SK-N-SH treated with all-trans-retinoic acid at 6 μM for 48 hours (cell line): ENCODE measurements around the gene FOXL3.

ENCODE experiments used
- ARNTL ChIP-seq: fragments of 450-650 bp; formaldehyde crosslinking; IDR thresholded peaks from 2 replicates; pipeline ENCODE4 v1.5.0; 2020; ENCODE audit warnings: low read depth, mild to moderate bottlenecking, moderate library complexity, borderline replicate concordance
- ISL1 ChIP-seq: fragments of 250-450 bp; sonication (Bioruptor Pico); IDR thresholded peaks from 2 replicates; pipeline ENCODE4 v2.1.2; 2022; ENCODE audit warnings: mild to moderate bottlenecking, moderate library complexity
- TCF4 ChIP-seq: fragments of 250-450 bp; sonication (Bioruptor Pico); IDR thresholded peaks from 2 replicates; pipeline ENCODE4 v1.8.0; 2021; ENCODE audit warnings: mild to moderate bottlenecking, moderate library complexity, borderline replicate concordance
- TOX ChIP-seq: fragments of 250-450 bp; sonication (Bioruptor Pico); IDR thresholded peaks from 2 replicates; pipeline ENCODE4 v1.8.0; 2021; ENCODE audit warnings: mild to moderate bottlenecking, moderate library complexity, borderline replicate concordance
- ZNF8 ChIP-seq: fragments of 450-650 bp; formaldehyde crosslinking; IDR thresholded peaks from 2 replicates; pipeline ENCODE4 v1.5.0; 2020; ENCODE audit warnings: mild to moderate bottlenecking, moderate library complexity
- TF ChIP-seq, protein P1 (sequence below): fragments of 250-450 bp; sonication (Bioruptor Pico); IDR thresholded peaks from 2 replicates; pipeline ENCODE4 v1.8.0; 2020; ENCODE audit warnings: mild to moderate bottlenecking, moderate library complexity, borderline replicate concordance

FOXL3 gene

DNA sequence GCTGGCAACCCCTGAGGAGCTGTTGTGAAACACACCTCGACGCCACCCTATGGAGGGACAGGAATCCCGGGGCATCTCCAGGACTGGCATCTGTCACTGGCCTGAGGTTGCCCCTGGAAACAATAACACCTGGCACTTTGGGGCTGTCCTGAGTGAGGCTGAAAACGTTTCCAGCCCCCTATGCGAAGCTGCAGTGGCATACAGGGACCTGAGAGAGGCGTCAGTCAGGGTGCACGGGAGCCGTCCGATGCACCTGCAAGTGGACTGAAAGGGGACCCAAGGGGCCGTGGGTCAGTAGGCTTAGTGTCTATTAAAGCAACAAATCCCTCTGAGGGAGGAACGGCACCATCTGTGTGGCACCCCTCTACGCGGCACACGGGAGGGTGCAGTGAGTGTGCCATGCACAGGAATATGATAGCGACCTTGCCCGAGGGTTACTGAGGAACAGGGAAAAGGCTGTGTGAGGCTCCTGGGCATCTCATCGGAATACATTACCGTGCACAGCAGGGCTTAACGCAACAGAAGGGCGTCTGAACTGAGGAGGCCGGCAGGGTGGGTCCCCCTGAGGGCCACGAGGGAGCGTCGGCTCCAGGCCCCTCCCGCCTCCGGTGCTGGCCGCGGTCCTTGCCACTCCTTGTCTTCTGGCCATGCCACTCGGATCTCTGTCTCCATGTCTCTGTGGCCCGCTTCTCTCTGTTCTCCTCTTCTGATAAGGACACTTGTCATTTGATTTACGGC, 50.4 kb downstream of the FOXL3 start (continued):
- TF ChIP-seq TCF4 (CRISPR knock-in tag), result no peak
- TF ChIP-seq TOX, result no peak
- TF ChIP-seq ISL1 (CRISPR knock-in tag), result no peak
- TF ChIP-seq, protein P1, sequence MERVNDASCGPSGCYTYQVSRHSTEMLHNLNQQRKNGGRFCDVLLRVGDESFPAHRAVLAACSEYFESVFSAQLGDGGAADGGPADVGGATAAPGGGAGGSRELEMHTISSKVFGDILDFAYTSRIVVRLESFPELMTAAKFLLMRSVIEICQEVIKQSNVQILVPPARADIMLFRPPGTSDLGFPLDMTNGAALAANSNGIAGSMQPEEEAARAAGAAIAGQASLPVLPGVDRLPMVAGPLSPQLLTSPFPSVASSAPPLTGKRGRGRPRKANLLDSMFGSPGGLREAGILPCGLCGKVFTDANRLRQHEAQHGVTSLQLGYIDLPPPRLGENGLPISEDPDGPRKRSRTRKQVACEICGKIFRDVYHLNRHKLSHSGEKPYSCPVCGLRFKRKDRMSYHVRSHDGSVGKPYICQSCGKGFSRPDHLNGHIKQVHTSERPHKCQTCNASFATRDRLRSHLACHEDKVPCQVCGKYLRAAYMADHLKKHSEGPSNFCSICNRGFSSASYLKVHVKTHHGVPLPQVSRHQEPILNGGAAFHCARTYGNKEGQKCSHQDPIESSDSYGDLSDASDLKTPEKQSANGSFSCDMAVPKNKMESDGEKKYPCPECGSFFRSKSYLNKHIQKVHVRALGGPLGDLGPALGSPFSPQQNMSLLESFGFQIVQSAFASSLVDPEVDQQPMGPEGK (CRISPR knock-in tag), result no peak
- TF ChIP-seq ARNTL (CRISPR knock-in tag), result no peak
- no peak for TF ChIP-seq ZNF8 (CRISPR knock-in tag)
- TF ChIP-seq, all 23 proteins: peak for 0
